Activated CD8-positive, alpha-beta memory T cell treated with anti-CD3 and anti-CD28 coated beads for 24 hours (primary cell): ENCODE results near the gene MET.
"Not testable (repeated sequence)": the region's sequence is repeated elsewhere in the genome, so short reads cannot be mapped to it uniquely, and the experiment has no call there.

ENCODE experiments used
- DNase-seq: peaks from one replicate; pipeline ENCODE4 v3.0.0-alpha.2; 2020

The MET gene

GRCh38 chr7:116671681-116672595 is at the start of gene MET:
Gene MET, plus strand, starts transcription at chr7:116672196. Its CDS starts 26,889 bp downstream, at chr7:116699085.
- DNase-seq = peak; percentile 68

- no peak for DNase-seq
Observed at GRCh38 chr7:116626886-116627285, 45.1 kb upstream of the MET start.

- DNase-seq = no peak
Observed at GRCh38 chr7:116629051-116629463, 42.9 kb upstream of the MET start.

- DNase-seq = no peak
Observed at GRCh38 chr7:116630357-116630756, 41.6 kb upstream of the MET start.

- DNase-seq = no peak
Observed at GRCh38 chr7:116630932-116631671, 40.9 kb upstream of the MET start.

GRCh38 chr7:116631676-116632075 is 40.3 kb upstream of the MET start:
- no peak for DNase-seq

- no peak for DNase-seq
Observed at GRCh38 chr7:116632384-116632783, 39.6 kb upstream of the MET start.

GRCh38 chr7:116633131-116633988 is 38.6 kb upstream of the MET start:
- no peak for DNase-seq

- no peak for DNase-seq
Observed at GRCh38 chr7:116636997-116637396, 35.0 kb upstream of the MET start.

GRCh38 chr7:116638592-116638991 is 33.4 kb upstream of the MET start:
- not testable (repeated sequence) for DNase-seq

- DNase-seq = no peak
Observed at GRCh38 chr7:116641551-116642153, 30.3 kb upstream of the MET start.

- not testable (repeated sequence) for DNase-seq
Observed at GRCh38 chr7:116643148-116643547, 28.8 kb upstream of the MET start.

- no peak for DNase-seq
Observed at GRCh38 chr7:116644628-116645027, 27.4 kb upstream of the MET start.

GRCh38 chr7:116647290-116647689 is 24.7 kb upstream of the MET start:
- DNase-seq = no peak

- DNase-seq = no peak
Observed at GRCh38 chr7:116647861-116648260, 24.1 kb upstream of the MET start.

GRCh38 chr7:116650436-116650835 is 21.6 kb upstream of the MET start:
- no peak for DNase-seq

- DNase-seq = no peak
Observed at GRCh38 chr7:116652793-116653192, 19.2 kb upstream of the MET start.

- DNase-seq = no peak
Observed at GRCh38 chr7:116653204-116653603, 18.8 kb upstream of the MET start.

- DNase-seq = no peak
Observed at GRCh38 chr7:116653646-116654045, 18.4 kb upstream of the MET start.

- DNase-seq = not testable (repeated sequence)
Observed at GRCh38 chr7:116659248-116659647, 12.7 kb upstream of the MET start.

- DNase-seq = no peak
Observed at GRCh38 chr7:116661865-116662264, 10.1 kb upstream of the MET start.

GRCh38 chr7:116663744-116664143 is 8.3 kb upstream of the MET start:
- no peak for DNase-seq
